SKM-1 treated with dmso at 0.1 percent for 144 hours (cell line): ENCODE data around the gene GHITM.
"Not testable (repeated sequence)": the region's sequence is repeated elsewhere in the genome, so short reads cannot be mapped to it uniquely, and the experiment has no call there.

Experiments
- DNase-seq: peaks from one replicate; lab custom pipeline; 2025; ENCODE audit not compliant: unreplicated experiment; lab: John Stamatoyannopoulos, UW

The GHITM gene

GRCh38 chr10:84139126-84140035 lies at the start of gene GHITM:
GHITM (plus strand) TSS chr10:84139509; CDS start chr10:84141501, 1,992 bp downstream.
- peak; percentile 96 for DNase-seq

GRCh38 chr10:84095811-84096497 lies 43.4 kb upstream of the GHITM start:
- DNase-seq = no peak

GRCh38 chr10:84097787-84098353 lies 41.4 kb upstream of the GHITM start:
- DNase-seq = no peak

- no peak for DNase-seq
Observed at GRCh38 chr10:84098667-84099066, 40.6 kb upstream of the GHITM start.

- no peak for DNase-seq
Observed at GRCh38 chr10:84101042-84101441, 38.3 kb upstream of the GHITM start.

GRCh38 chr10:84108797-84109196 lies 30.5 kb upstream of the GHITM start:
- DNase-seq = no peak

- not testable (repeated sequence) for DNase-seq
Observed at GRCh38 chr10:84109772-84110171, 29.5 kb upstream of the GHITM start.

- not testable (repeated sequence) for DNase-seq
Observed at GRCh38 chr10:84113468-84113867, 25.8 kb upstream of the GHITM start.

GRCh38 chr10:84114088-84114667 lies 25.1 kb upstream of the GHITM start:
- no peak for DNase-seq

GRCh38 chr10:84117204-84117603 lies 22.1 kb upstream of the GHITM start:
- not testable (repeated sequence) for DNase-seq

- DNase-seq = no peak
Observed at GRCh38 chr10:84117686-84118394, 21.5 kb upstream of the GHITM start.

GRCh38 chr10:84118395-84119006 lies 20.8 kb upstream of the GHITM start:
- DNase-seq = no peak

- no peak for DNase-seq
Observed at GRCh38 chr10:84123362-84123761, 15.9 kb upstream of the GHITM start.

- not testable (repeated sequence) for DNase-seq
Observed at GRCh38 chr10:84125910-84126784, 13.2 kb upstream of the GHITM start.

- DNase-seq = no peak
Observed at GRCh38 chr10:84126785-84127167, 12.5 kb upstream of the GHITM start.

- DNase-seq = no peak
Observed at GRCh38 chr10:84135836-84136235, 3.5 kb upstream of the GHITM start.

GRCh38 chr10:84137811-84138210 lies 1.5 kb upstream of the GHITM start:
- no peak for DNase-seq

GRCh38 chr10:84138478-84139125 lies 707 bp upstream of the GHITM start:
- DNase-seq = no peak

GRCh38 chr10:84140036-84140379 lies 699 bp downstream of the GHITM start:
- DNase-seq = no peak
